ENCODE data around the gene CMIP.

GRCh38 chr16:81472391-81472790, 27.8 kb downstream of the CMIP start:
- TF ChIP-seq POLR2A (IDR thresholded peaks at IDR 0.05), result no peak
- TF ChIP-seq CTCF (IDR thresholded peaks at IDR 0.05), result no peak

All from Peyer's patch (tissue), 4 donors.